ENCODE measurements around the gene USP6NL. TPM values are rescaled to one million over a fixed set of nuclear protein-coding genes. Genes with fewer than 3 reads are reported as not detected.

USP6NL gene
- total RNA-seq, 1 experiment from 2014 or later = 24.6 TPM

GRCh38 chr10:11414314-11415038 lies 197.0 kb downstream of the USP6NL start:
- ATAC-seq (no peak), DNase-seq (ENCODE audit: low read depth, low spot score) (no peak)
- POLR2A ChIA-PET = no interaction called here
- no peaks in the 10 kb centered on the region for H3K4me1 ChIP-seq (ENCODE audit: control insufficient read depth in 1 of 2, insufficient read depth in 2 of 2, low read length in 2 of 2)
- no peaks in the 10 kb centered on the region for H3K79me2 ChIP-seq (ENCODE audit: insufficient read depth, low read length)
- H3K27me3 ChIP-seq (ENCODE audit: insufficient read depth, low read length) = 0 out of 2 replicates have a peak, but pooled peaks cover 9% of the 10 kb centered on the region
- no peak overlapping the region for H3K4me2 ChIP-seq (ENCODE audit: low read length)
- H4K20me1 ChIP-seq (ENCODE audit: insufficient read depth) = no peaks in the 10 kb centered on the region
- no peak overlapping the region for H3K27ac ChIP-seq (ENCODE audit: low read depth, low read length)
- no peaks in the 10 kb centered on the region for H3K9me2 ChIP-seq (ENCODE audit: insufficient read depth)
- no peak overlapping the region for H3K9ac ChIP-seq (ENCODE audit: low read length)
- no TSS peak for BruUV-seq (replicated peaks)
- CTCF ChIA-PET = no interaction called here
- TF ChIP-seq ZFX (IDR thresholded peaks at IDR 0.05) = no peak
- TF ChIP-seq YY1 (IDR thresholded peaks at IDR 0.05; ENCODE audit: extremely low read depth, insufficient replicate concordance, low read depth, low read length) = no peak
- no peak for TF ChIP-seq EZH2 (IDR thresholded peaks at IDR 0.05)
- TF ChIP-seq JUND (IDR thresholded peaks at IDR 0.05) = no peak
- TF ChIP-seq CEBPB (IDR thresholded peaks at IDR 0.05; ENCODE audit: low read depth) = no peak
- no peak for TF ChIP-seq CTCF (IDR thresholded peaks at IDR 0.05 in 2 of 3, conservative IDR thresholded peaks at IDR 0.05 in 1 of 3; ENCODE audit: borderline replicate concordance in 1 of 3, insufficient read depth in 1 of 3, low read depth in 2 of 3, low read length in 2 of 3)
- TF ChIP-seq ELF1 (IDR thresholded peaks at IDR 0.05; ENCODE audit: borderline replicate concordance, low read depth) = no peak
- no peak for TF ChIP-seq MAX (IDR thresholded peaks at IDR 0.05)
- no peak for TF ChIP-seq EGR1 (IDR thresholded peaks at IDR 0.05; ENCODE audit: low read depth)
- no peak for TF ChIP-seq RAD21 (IDR thresholded peaks at IDR 0.05; ENCODE audit: low read depth)
- no peak for TF ChIP-seq TCF7L2 (IDR thresholded peaks at IDR 0.05; ENCODE audit: borderline replicate concordance, extremely low read depth, insufficient read depth, insufficient read length)
- no peak for TF ChIP-seq SP1 (IDR thresholded peaks at IDR 0.05; ENCODE audit: low read depth)
- intact Hi-C loops (cut with micrococcal nuclease) = no loop called here
- no peaks in the 10 kb centered on the region for H3K9me3 ChIP-seq (ENCODE audit: control insufficient read depth in 1 of 2, insufficient read depth in 1 of 2, low read depth in 1 of 2, low read length in 2 of 2)
- H2AFZ ChIP-seq (ENCODE audit: low read depth, low read length, poor library complexity, severe bottlenecking) = no peak overlapping the region
- H3K36me3 ChIP-seq (ENCODE audit: control insufficient read depth in 1 of 2, insufficient read depth in 2 of 2, low read length in 2 of 2) = no peaks in the 10 kb centered on the region
- no peak overlapping the region for H3K4me3 ChIP-seq (replicated peaks in 1 of 2; ENCODE audit: low read depth in 1 of 2, low read length in 2 of 2)
- RAD21 ChIA-PET (ENCODE audit: low non-redundant PET in 1 of 2, low total read pairs in 2 of 2, uncharacterized antibody in 2 of 2, unreplicated experiment in 2 of 2) = no interaction called here
